ENCODE measurements around the gene VAMP5.

The VAMP5 gene

GRCh38 chr2:85642725-85643124 lies 58.5 kb downstream of the VAMP5 start:
- H3K4me3 ChIP-seq (ENCODE audit: low read length) = no peak overlapping the region

More at GRCh38 chr2:85642725-85643124, 58.5 kb downstream of the VAMP5 start:
- TF ChIP-seq ZNF274 (IDR thresholded peaks at IDR 0.05; ENCODE audit: low read depth, low read length) = no peak
